ENCODE results near the gene PKD2L1. TPM values are rescaled to one million over a fixed set of nuclear protein-coding genes. Genes with fewer than 3 reads are reported as not detected.

Gene PKD2L1
- total RNA-seq, 2 experiments from 2014 or later, result 0.76 TPM; not detected in 1

DNA sequence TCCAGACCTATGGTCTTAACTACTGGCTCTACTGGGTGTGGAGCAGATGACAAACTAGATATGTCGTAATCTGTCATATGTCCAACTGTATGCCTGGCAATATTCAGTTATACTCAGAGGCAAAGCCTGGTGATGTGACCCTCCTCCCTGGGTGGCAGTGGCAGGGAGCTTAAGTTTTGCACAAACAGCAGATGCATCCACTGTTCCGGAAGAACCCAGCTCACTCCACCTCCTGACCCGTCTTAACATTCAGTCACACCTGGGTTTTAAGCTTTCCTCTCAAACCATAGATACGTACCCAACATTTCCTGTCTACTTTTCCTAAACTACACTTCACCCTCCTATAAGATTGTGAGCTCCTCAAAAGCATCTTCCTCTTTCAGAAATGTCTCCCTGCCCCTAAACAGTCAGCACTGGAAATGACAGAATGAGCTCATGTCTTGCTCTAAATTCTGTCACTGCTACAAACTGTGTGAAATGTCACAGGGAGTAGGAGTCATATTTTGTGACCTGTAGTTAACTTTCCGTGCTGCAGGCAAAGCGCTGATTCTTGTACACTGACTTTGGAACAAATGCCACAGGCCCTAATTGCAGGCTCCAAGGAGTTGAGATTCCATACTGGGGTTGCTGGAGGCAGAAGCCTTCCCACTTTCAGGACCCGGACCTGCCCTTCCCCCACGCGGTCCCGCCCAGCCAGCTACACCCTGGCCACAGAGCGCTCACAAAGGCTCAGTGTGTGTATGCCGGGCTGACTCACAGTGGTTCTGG is 40.9 kb upstream of the PKD2L1 start:
- Histone ChIP-seq H3K9me2 (ENCODE audit: insufficient read depth, low read length) (no peaks in the 10 kb centered on the region), H3K9me3 (ENCODE audit: low read length) (no peaks in the 10 kb centered on the region), H3K79me2 (ENCODE audit: insufficient read depth, low read depth, low read length) (peaks cover 16% of the 10 kb centered on the region; the same call in 1 of the 2 replicates), H3K4me3 (ENCODE audit: low read depth, low read length, poor library complexity, severe bottlenecking) (peak overlapping the region; percentile 13), H3K36me3 (ENCODE audit: insufficient read depth, low read length) (no peaks in the 10 kb centered on the region), H3K4me1 (ENCODE audit: insufficient read depth, low read length, poor library complexity, severe bottlenecking) (peaks cover 46% of the 10 kb centered on the region), H3K4me2 (ENCODE audit: low read length) (peak overlapping the region; percentile 45), H3K27ac (ENCODE audit: low read depth, low read length, poor library complexity, severe bottlenecking) (peak overlapping the region; percentile 50), H4K20me1 (ENCODE audit: insufficient read depth, low read length) (no peaks in the 10 kb centered on the region), H2AFZ (ENCODE audit: low read length) (peak overlapping the region; percentile 57; the same call in 1 of the 2 replicates)
- BruUV-seq (replicated peaks), result no TSS peak
- ChIA-PET CTCF (ENCODE audit: unreplicated experiment) (interaction anchor here (0.5 to 1.7 kb wide), 2 partner anchors 25 to 638 kb away, joined by 5 to 9 read pairs; partner anchors contain the start of gene SCD), POLR2A (interaction anchor here (0.5 to 3.6 kb wide), 12 partner anchors 9 to 1680 kb away, joined by 3 to 83 read pairs (median 5); partner anchors contain the start of genes HIF1AN and SCD)
- TF ChIP-seq, protein P1, sequence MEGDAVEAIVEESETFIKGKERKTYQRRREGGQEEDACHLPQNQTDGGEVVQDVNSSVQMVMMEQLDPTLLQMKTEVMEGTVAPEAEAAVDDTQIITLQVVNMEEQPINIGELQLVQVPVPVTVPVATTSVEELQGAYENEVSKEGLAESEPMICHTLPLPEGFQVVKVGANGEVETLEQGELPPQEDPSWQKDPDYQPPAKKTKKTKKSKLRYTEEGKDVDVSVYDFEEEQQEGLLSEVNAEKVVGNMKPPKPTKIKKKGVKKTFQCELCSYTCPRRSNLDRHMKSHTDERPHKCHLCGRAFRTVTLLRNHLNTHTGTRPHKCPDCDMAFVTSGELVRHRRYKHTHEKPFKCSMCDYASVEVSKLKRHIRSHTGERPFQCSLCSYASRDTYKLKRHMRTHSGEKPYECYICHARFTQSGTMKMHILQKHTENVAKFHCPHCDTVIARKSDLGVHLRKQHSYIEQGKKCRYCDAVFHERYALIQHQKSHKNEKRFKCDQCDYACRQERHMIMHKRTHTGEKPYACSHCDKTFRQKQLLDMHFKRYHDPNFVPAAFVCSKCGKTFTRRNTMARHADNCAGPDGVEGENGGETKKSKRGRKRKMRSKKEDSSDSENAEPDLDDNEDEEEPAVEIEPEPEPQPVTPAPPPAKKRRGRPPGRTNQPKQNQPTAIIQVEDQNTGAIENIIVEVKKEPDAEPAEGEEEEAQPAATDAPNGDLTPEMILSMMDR (conservative IDR thresholded peaks at IDR 0.05; ENCODE audit: low read length), result no peak
- TF ChIP-seq EZH2phosphoT487 (IDR thresholded peaks at IDR 0.05; ENCODE audit: borderline replicate concordance, low read depth, low read length), result no peak
- intact Hi-C loops (cut with micrococcal nuclease; ENCODE audit: unreplicated experiment), result loop anchor here (1.0 to 10.0 kb wide), 4 partner anchors 24 to 359 kb away; partner anchors contain the start of genes ERLIN1 and SCD
- DNase-seq (ENCODE audit: low spot score), result peak; percentile 31

DNA sequence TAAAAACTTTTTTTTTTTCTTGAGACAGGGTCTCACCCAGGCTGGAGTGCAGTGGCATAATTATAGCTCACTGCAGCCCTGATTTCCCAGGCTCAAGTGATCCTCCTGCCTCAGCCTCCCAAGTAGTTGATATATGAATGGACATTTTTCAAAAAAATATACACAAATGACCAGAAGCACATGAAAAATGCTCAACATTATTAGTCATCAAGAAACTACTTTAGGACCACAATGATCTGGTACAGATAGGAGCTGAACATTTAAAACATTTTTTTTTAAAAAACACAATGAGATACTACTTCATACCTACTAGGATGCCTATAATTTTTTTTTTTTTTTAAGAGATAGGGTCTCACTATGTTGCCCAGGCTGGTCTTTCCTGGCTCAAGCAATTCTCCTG is 38.7 kb upstream of the PKD2L1 start:
- Histone ChIP-seq H3K9me3 (ENCODE audit: low read length) (no peaks in the 10 kb centered on the region), H3K79me2 (ENCODE audit: insufficient read depth, low read depth, low read length) (peaks cover 1% of the 10 kb centered on the region; the same call in 1 of the 2 replicates), H3K4me1 (ENCODE audit: insufficient read depth, low read length, poor library complexity, severe bottlenecking) (peaks cover 33% of the 10 kb centered on the region), H2AFZ (ENCODE audit: low read length) (no peak overlapping the region), H3K9me2 (ENCODE audit: insufficient read depth, low read length) (no peaks in the 10 kb centered on the region), H4K20me1 (ENCODE audit: insufficient read depth, low read length) (no peaks in the 10 kb centered on the region), H3K4me2 (ENCODE audit: low read length) (no peak overlapping the region), H3K36me3 (ENCODE audit: insufficient read depth, low read length) (peaks cover 14% of the 10 kb centered on the region), H3K4me3 (ENCODE audit: low read depth, low read length, poor library complexity, severe bottlenecking) (no peak overlapping the region), H3K27ac (ENCODE audit: low read depth, low read length, poor library complexity, severe bottlenecking) (no peak overlapping the region)
- TF ChIP-seq EZH2phosphoT487 (IDR thresholded peaks at IDR 0.05; ENCODE audit: borderline replicate concordance, low read depth, low read length), result no peak
- TF ChIP-seq, protein P1 (conservative IDR thresholded peaks at IDR 0.05; ENCODE audit: low read length), result no peak
- intact Hi-C loops (cut with micrococcal nuclease; ENCODE audit: unreplicated experiment), result no loop called here
- ChIA-PET CTCF (ENCODE audit: unreplicated experiment) (no interaction called here), POLR2A (interaction anchor here (3.6 kb wide), 1 partner anchor 20 kb away, joined by 83 read pairs; the partner anchor contains the start of gene SCD)
- DNase-seq (ENCODE audit: low spot score), result no peak
- BruUV-seq (replicated peaks), result no TSS peak
